GM12878 (cell line): Measurements from ENCODE around the gene COL8A2. TPM values are rescaled to one million over a fixed set of nuclear protein-coding genes. Genes with fewer than 3 reads are reported as not detected.

Experiments
- ATAC-seq: fragments of 200-7000 bp; cut with Tn5 transposase; 3 replicates; pipeline ENCODE4 v1.9.1; 2020; ENCODE audit warnings: mild to moderate bottlenecking, moderate library complexity
- BruUV-seq: library from RNA; stranded (reverse); fragments of 400-500 nt; replicated peaks from 2 replicates; lab custom pipeline; 2021; lab: Mats Ljungman, UMichigan
- CTCF ChIA-PET: fragments of 300-600 bp; sonication (Branson Sonifier 250); formaldehyde crosslinking; extraction: SDS; loops from one replicate; lab custom pipeline; 2021; ENCODE audit warnings: inconsistent platforms; lab: Yijun Ruan, JAX
- POLR2A ChIA-PET: fragments of 350-600 bp; formaldehyde crosslinking; extraction: SDS; loops from one replicate; lab custom pipeline; 2021; ENCODE audit warnings: inconsistent platforms; lab: Charles Lee
- RAD21 ChIA-PET: fragments of 300-600 bp; sonication (Branson Sonifier 250); formaldehyde crosslinking; loops from one replicate; lab custom pipeline; 2023; ENCODE audit warnings: antibody characterized with exemption; ENCODE audit not compliant: unreplicated experiment; lab: Charles Lee
- SMC1A ChIA-PET: fragments of 300-600 bp; sonication (Branson Sonifier 250); formaldehyde crosslinking; loops from one replicate; lab custom pipeline; 2023; ENCODE audit not compliant: unreplicated experiment, uncharacterized antibody; lab: Charles Lee
- DNase-seq: peaks from one replicate; pipeline ENCODE4 v3.0.0-alpha.2; 2011; ENCODE audit warnings: low read depth, low spot score
- FAIRE-seq: peaks from 3 replicates; lab custom pipeline; 2011; peaks lifted over from hg19 to GRCh38; lab: Jason Lieb, UNC
- H2AFZ ChIP-seq: 2 replicates; pipeline ENCODE4 v1.6.0; 2011; ENCODE audit warnings: low read depth, low read length, control low read depth; ENCODE audit not compliant: control insufficient read depth
- H3K27ac ChIP-seq: 2 replicates; pipeline ENCODE4 v1.5.1; 2011; ENCODE audit warnings: control low read depth; ENCODE audit not compliant: control insufficient read depth, insufficient read depth
- H3K27me3 ChIP-seq, 2 experiments: replicated peaks in 1 of 2; 2 replicates each; pipeline versions ENCODE4 v1.6.0 to v1.6.1; 2011; ENCODE audit warnings: low read length in 1 of 2; ENCODE audit not compliant: control insufficient read depth in 2 of 2, insufficient read depth in 2 of 2
- H3K36me3 ChIP-seq, 2 experiments: 2 replicates each; pipeline ENCODE4 v1.5.1; 2011; ENCODE audit warnings: low read length in 1 of 2; ENCODE audit not compliant: control insufficient read depth in 2 of 2, insufficient read depth in 2 of 2
- H3K4me1 ChIP-seq: 2 replicates; pipeline ENCODE4 v1.6.1; 2011; ENCODE audit warnings: mild to moderate bottlenecking, low read length, moderate library complexity, mixed read lengths; ENCODE audit not compliant: control insufficient read depth, insufficient read depth
- H3K4me2 ChIP-seq: 2 replicates; pipeline ENCODE4 v1.6.0; 2011; ENCODE audit warnings: control low read depth; ENCODE audit not compliant: control insufficient read depth, insufficient read depth
- H3K4me3 ChIP-seq: fragments of 200-600 bp; sonication (generic); 2 replicates; pipeline ENCODE4 v1.5.1; 2016
- H3K79me2 ChIP-seq: 2 replicates; pipeline ENCODE4 v1.6.0; 2011; ENCODE audit warnings: low read length; ENCODE audit not compliant: control insufficient read depth, insufficient read depth
- H3K9ac ChIP-seq: 2 replicates; pipeline ENCODE4 v1.8.0; 2011; ENCODE audit warnings: low read length, control low read depth, mixed read lengths; ENCODE audit not compliant: control insufficient read depth, insufficient read depth
- H3K9me3 ChIP-seq: replicated peaks from 3 replicates; pipeline ENCODE4 v1.5.1; 2011; ENCODE audit warnings: mild to moderate bottlenecking, low read length; ENCODE audit not compliant: control insufficient read depth, insufficient read depth
- H4K20me1 ChIP-seq: 2 replicates; pipeline ENCODE4 v1.6.0; 2011; ENCODE audit not compliant: control insufficient read depth, insufficient read depth
- DPF2 ChIP-seq: fragments of 450-650 bp; IDR thresholded peaks from 2 replicates; pipeline ENCODE4 v1.6.1; 2017; ENCODE audit warnings: mild to moderate bottlenecking
- EZH2 ChIP-seq: IDR thresholded peaks from 2 replicates; pipeline ENCODE4 v1.6.1; 2012; ENCODE audit warnings: low read depth, mild to moderate bottlenecking, control low read depth, inconsistent platforms, low read length, borderline replicate concordance; ENCODE audit not compliant: control insufficient read depth
- LARP7 ChIP-seq: fragments of 450-650 bp; IDR thresholded peaks from 2 replicates; pipeline ENCODE4 v1.6.1; 2017; ENCODE audit warnings: mild to moderate bottlenecking
- MYB ChIP-seq: fragments of 150-350 bp; IDR thresholded peaks from 2 replicates; pipeline ENCODE4 v1.6.1; 2014; ENCODE audit warnings: mild to moderate bottlenecking, low read depth, low read length, borderline replicate concordance
- NFIC ChIP-seq: IDR thresholded peaks from 2 replicates; pipeline ENCODE4 v1.6.1; 2012; ENCODE audit warnings: low read depth, mild to moderate bottlenecking, inconsistent platforms, low read length, moderate library complexity
- NFXL1 ChIP-seq: fragments of 450-650 bp; IDR thresholded peaks from 2 replicates; pipeline ENCODE4 v1.6.1; 2017; ENCODE audit warnings: antibody characterized with exemption, mild to moderate bottlenecking, borderline replicate concordance
- POLR2A ChIP-seq: IDR thresholded peaks from 2 replicates; pipeline ENCODE4 v1.6.1; 2011; ENCODE audit warnings: low read depth, mild to moderate bottlenecking, low read length
- SUZ12 ChIP-seq: fragments of 200-600 bp; sonication (generic); IDR thresholded peaks from one replicate; pipeline ENCODE4 v1.6.1; 2018; ENCODE audit warnings: antibody characterized with exemption, mild to moderate bottlenecking; ENCODE audit not compliant: unreplicated experiment
- TCF3 ChIP-seq: IDR thresholded peaks from 2 replicates; pipeline ENCODE4 v1.6.1; 2012; ENCODE audit warnings: low read depth, mild to moderate bottlenecking, low read length, borderline replicate concordance; ENCODE audit not compliant: insufficient read depth
- ZBTB4 ChIP-seq: fragments of 450-650 bp; formaldehyde crosslinking; IDR thresholded peaks from 2 replicates; pipeline ENCODE4 v1.4.0; 2022; ENCODE audit warnings: mild to moderate bottlenecking, moderate library complexity
- WGBS: methylation state at CpG from one replicate; pipeline ENCODE4 v1.1.6; 2016; ENCODE audit warnings: low lambda C conversion rate; ENCODE audit not compliant: insufficient replicate concordance, insufficient coverage; ENCODE audit errors: missing lambda C conversion rate; 5-methylcytosine and 5-hydroxymethylcytosine counted together
- in situ Hi-C: fragments of 300-500 bp; cut with MboI; formaldehyde crosslinking; loops from 9 replicates; pipeline ENCODE4 v1.14.3; 2018; ENCODE audit warnings: mixed read lengths
- intact Hi-C: fragments of 100-400 bp; cut with micrococcal nuclease; formaldehyde crosslinking; loops from one replicate; pipeline ENCODE4 v1.14.2; 2022; ENCODE audit not compliant: unreplicated experiment
- polyA plus RNA-seq, 11 experiments: library from polyadenylated mRNA; depleted of rRNA in 4 of 11; unstranded in 6 of 11; stranded (reverse) in 5 of 11; fragments of >200 nt; fragmentation: Nextera tagmentation in 4 of 11; fragmentation: Illumina TruSeq in 1 of 11; extraction: Ambion mirVana in 4 of 11; extraction: Trizol in 1 of 11; gene quantifications; 1 replicate in 1 of 11; 2 replicates in 10 of 11; pipeline versions ENCODE4 v1.2.1 to v1.2.3, GENCODE V29; 2011 to 2016; ENCODE audit warnings: inconsistent platforms in 2 of 11, missing spikeins in 2 of 11, low read depth in 1 of 11
- total RNA-seq, 4 experiments: library from RNA; depleted of rRNA in 3 of 4; stranded (reverse); fragments of >200 nt in 3 of 4; fragmentation: Illumina TruSeq in 1 of 4; extraction: Trizol in 1 of 4; gene quantifications; 2 replicates each; pipeline versions ENCODE4 v1.2.1 to v1.2.3, GENCODE V29; 2013 to 2021
- TF ChIP-seq, protein P1 (sequence below): fragments of 450-650 bp; IDR thresholded peaks from 2 replicates; pipeline ENCODE4 v1.6.1; 2017; ENCODE audit warnings: mild to moderate bottlenecking, low read depth, inconsistent platforms; ENCODE audit not compliant: poor library complexity, severe bottlenecking
- TF ChIP-seq, protein P2 (sequence below): IDR thresholded peaks from 2 replicates; pipeline ENCODE4 v1.6.1; 2011; ENCODE audit warnings: low read depth, low read length, improper control_type of control experiment, borderline replicate concordance

Gene COL8A2
- total and polyA plus RNA-seq, 10 of the 15 experiments (the other 5 are each of a cell fraction or from before 2014, with no cell fraction given) = 0.01 TPM; not detected in 9

DNA sequence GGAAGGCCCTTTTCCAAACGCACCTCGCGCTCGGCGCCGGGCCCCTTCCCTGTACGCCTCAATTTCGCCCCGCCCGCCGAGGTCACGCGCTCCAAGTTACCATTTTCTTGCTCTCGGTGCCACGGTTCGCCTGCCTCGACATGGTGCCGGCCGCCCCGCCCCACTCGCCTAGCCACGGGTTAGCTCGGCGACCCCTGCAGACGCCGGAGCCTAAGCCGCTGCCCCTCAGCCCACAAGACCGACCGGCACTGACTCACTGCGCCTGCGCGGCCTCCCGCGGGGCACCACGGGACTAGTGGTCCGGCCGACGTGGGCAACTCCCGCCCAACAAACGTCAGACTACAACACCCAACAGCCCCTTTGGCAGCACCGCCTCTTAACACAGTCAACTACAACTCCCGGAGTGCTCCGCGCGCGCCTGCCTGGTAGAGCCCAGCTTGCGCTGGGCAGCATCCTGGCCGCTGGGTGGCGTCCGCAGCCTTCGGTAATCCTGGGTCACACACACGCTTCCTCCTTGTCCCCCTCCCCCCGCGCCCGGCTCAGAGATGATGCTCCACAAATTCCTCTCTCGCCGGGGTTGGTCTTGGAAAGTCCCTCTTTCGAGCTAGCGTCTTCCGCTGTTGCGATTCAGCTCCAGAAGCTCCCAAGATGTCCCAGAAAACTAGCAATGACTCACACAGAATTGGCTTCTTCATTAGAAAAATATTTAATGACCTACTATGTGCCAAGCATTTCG is 24.4 kb upstream of the COL8A2 start, which contains the start of gene TRAPPC3:
Gene TRAPPC3, minus strand, starts transcription at position 250 of the 736 bp plus-strand sequence. Its CDS starts 108 bp downstream, at position 142.
- WGBS = 2% methylated on average over 62 of the region's 62 CpGs
- DNase-seq = peak; percentile 96
- no TSS peak for BruUV-seq
- Histone ChIP-seq H3K9me3 (no peaks in the 10 kb centered on the region), H3K27ac (peak within 1 kb of the TSS; percentile 77), H3K4me3 (peak within 1 kb of the TSS; percentile 86), H4K20me1 (no peaks in the 10 kb centered on the region), H3K27me3 (no peaks in the 10 kb centered on the region), H3K79me2 (peaks cover 22% of the 10 kb centered on the region), H2AFZ (peak within 1 kb of the TSS; percentile 77), H3K36me3 (no peaks in the 10 kb centered on the region), H3K4me2 (peak within 1 kb of the TSS; percentile 77), H3K4me1 (peaks cover 30% of the 10 kb centered on the region), H3K9ac (peak within 1 kb of the TSS; percentile 72)
- ChIA-PET POLR2A (interaction anchor here (0.5 to 4.0 kb wide), 24 partner anchors 8 to 358 kb away, joined by 3 to 86 read pairs (median 4); partner anchors contain the start of genes LSM10, OSCP1, SH3D21 and STK40), RAD21 (interaction anchor here (0.7 to 5.5 kb wide), 38 partner anchors 8 to 324 kb away, joined by 3 to 147 read pairs (median 4); partner anchors contain the start of genes LSM10, OSCP1, SH3D21 and THRAP3), SMC1A (interaction anchor here (0.8 to 5.9 kb wide), 31 partner anchors 13 to 315 kb away, joined by 3 to 135 read pairs (median 5); partner anchors contain the start of genes LSM10, MRPS15, SH3D21 and THRAP3), CTCF (interaction anchor here (0.6 to 10.2 kb wide), 39 partner anchors 8 to 302 kb away, joined by 3 to 262 read pairs (median 7); partner anchors contain the start of genes EVA1B, LSM10, SH3D21 and THRAP3)
- intact Hi-C loops (loop anchor here (1.0 to 2.0 kb wide), 4 partner anchors 39 to 271 kb away; partner anchors contain the start of gene THRAP3), in situ Hi-C loops (no loop called here)
- ATAC-seq = peak; percentile 90
- peak; percentile 97 for FAIRE-seq
- TF ChIP-seq LARP7 (peak; percentile 72), ZBTB4 (no peak), NFXL1 (no peak), TCF3 (no peak), MYB (peak; percentile 62; the same call in 1 of the 2 replicates), NFIC (no peak), SUZ12 (no peak), EZH2 (no peak), DPF2 (peak; percentile 96), POLR2A (peak; percentile 92)
- TF ChIP-seq, protein P1, sequence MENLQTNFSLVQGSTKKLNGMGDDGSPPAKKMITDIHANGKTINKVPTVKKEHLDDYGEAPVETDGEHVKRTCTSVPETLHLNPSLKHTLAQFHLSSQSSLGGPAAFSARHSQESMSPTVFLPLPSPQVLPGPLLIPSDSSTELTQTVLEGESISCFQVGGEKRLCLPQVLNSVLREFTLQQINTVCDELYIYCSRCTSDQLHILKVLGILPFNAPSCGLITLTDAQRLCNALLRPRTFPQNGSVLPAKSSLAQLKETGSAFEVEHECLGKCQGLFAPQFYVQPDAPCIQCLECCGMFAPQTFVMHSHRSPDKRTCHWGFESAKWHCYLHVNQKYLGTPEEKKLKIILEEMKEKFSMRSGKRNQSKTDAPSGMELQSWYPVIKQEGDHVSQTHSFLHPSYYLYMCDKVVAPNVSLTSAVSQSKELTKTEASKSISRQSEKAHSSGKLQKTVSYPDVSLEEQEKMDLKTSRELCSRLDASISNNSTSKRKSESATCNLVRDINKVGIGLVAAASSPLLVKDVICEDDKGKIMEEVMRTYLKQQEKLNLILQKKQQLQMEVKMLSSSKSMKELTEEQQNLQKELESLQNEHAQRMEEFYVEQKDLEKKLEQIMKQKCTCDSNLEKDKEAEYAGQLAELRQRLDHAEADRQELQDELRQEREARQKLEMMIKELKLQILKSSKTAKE = peak; percentile 32
- TF ChIP-seq, protein P2, sequence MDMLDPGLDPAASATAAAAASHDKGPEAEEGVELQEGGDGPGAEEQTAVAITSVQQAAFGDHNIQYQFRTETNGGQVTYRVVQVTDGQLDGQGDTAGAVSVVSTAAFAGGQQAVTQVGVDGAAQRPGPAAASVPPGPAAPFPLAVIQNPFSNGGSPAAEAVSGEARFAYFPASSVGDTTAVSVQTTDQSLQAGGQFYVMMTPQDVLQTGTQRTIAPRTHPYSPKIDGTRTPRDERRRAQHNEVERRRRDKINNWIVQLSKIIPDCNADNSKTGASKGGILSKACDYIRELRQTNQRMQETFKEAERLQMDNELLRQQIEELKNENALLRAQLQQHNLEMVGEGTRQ = no peak
